DMS53 (cell line): ENCODE results near the gene GNB3.
"Not testable (repeated sequence)": the region's sequence is repeated elsewhere in the genome, so short reads cannot be mapped to it uniquely, and the experiment has no call there.

Experiments
- DNase-seq: peaks from one replicate; lab custom pipeline; 2025; lab: John Stamatoyannopoulos, UW

Gene GNB3

GRCh38 chr12:6883683-6884082 lies 43.0 kb downstream of the GNB3 start:
- DNase-seq: no peak

DNA sequence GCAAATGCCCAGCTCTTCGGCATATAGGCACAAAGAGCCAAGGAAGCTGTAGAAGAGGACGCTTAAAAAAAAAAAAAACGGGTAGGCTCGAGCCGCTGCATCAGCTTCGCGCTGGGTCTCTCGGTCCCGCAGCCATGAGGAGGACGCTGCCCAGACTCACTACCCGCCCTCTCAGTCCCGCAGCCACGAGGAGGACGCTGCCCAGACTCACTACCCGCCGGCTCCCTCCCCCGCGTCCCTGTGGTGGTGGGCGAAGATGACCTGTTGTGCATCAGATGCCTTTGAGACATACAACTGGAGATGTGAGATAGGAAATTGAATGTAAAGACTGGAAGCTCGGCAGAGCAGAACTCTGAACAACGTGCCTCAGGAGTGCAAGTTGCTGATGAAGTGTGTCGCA lies 43.8 kb downstream of the GNB3 start:
- DNase-seq: no peak

DNA sequence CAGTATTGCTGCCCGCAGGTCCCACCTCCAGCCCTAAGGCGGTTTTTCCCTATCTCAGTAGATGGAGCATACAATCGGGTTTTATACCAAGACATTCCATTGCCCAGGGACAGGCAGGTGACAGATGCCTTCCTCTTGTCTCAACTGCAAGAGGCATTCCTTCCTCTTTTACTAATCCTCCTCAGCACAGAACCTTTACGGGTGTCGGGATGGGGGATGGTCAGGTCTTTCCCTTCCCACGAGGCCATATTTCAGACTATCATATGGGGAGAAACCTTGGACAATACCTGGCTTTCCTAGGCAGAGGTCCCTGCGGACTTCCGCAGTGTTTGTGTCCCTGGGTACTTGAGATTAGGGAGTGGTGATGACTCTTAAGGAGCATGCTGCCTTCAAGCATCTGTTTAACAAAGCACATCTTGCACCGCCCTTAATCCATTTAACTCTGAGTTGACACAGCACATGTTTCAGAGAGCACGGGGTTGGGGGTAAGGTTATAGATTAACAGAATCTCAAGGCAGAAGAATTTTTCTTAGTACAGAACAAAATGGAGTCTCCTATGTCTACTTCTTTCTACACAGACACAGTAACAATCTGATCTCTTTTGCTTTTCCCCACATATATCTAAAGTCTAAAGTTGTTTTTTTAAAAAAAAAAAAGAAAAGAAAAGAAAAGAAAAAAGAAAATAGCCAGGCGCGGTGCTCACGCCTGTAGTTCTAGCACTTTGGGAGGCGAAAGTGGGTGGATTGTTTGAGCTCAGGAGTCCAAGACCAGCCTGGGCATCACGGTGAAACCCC lies 45.7 kb downstream of the GNB3 start:
- DNase-seq: not testable (repeated sequence)

GRCh38 chr12:6887460-6887859 lies 46.7 kb downstream of the GNB3 start:
- DNase-seq: no peak

DNA sequence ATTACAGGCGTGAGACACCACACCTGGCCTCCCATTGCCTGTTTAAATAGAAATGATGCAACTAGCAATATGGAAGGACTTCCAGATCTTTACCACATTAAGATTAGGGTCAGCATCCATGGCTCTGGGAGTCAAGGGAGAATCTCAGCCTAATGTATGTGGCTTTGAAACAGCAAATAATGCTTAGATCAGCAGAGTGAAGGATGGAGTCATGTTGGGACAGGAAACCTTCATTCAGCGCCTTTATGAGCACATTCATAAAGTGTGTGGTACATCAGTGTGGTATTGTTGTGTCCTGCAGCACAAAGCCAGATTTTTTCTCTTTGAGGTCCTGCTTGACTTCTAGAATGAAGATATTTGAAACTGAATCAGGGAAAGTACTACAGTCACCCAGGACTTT lies 47.6 kb downstream of the GNB3 start:
- peak; percentile 43 for DNase-seq

DNA sequence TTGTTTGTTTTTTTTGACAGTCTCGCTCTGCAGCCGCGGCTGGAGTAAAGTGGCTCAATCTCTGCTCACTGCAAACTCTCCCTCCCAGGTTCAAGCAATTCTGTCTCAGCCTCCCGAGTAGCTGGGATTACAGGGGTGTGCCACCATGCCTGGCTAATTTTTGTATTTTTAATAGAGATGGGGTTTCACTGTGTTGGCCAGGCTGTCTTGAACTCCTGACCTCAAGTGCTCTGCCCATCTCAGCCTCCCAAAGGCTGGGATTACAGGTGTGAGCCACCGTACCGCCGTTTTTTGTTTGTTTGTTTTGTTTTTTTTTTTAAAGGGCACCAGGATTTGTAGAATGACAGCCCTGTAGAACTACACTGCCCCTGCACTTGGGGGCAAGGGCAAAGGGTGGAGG lies 48.1 kb downstream of the GNB3 start:
- not testable (repeated sequence) for DNase-seq

DNA sequence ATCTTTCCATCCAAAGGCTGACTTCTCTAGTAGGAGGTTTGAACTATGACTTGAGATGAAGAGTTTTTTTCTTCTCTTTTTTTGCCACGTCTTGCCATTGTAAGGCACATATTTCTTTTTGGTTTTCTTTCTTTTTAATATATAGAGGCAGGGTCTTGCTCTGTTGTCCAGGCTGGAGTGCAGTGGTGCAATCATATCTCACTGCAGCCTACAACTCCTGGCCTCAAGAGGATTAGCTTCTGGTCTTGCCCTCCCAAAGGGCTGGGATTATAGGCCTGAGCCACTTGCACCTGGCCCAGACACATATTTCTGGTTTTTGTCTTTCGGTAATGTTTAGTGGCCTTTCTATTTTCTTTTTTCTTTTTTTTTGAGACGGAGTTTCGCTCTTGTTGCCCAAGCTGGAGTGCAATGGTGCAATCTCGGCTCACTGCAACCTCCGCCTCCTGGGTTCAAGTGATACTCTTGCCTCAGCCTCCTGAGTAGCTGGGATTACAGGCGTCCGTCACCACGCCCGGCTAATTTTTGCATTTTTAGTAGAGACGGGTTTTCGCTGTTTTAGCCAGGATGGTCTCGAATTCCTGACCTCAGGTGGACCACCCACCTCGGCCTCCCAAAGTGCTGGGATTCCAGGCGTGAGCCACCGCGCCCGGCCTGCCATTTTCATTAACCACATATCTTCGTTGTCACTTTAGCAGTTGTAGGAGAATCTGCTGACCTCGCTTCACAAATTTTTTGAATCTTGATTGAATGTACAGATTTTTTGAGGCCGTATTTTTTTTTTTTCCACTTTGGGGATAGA lies 49.2 kb downstream of the GNB3 start:
- not testable (repeated sequence) for DNase-seq

- DNase-seq: peak; percentile 100
These were observed 50.3 kb downstream of the GNB3 start for GRCh38 chr12:6890789-6891645.

DNA sequence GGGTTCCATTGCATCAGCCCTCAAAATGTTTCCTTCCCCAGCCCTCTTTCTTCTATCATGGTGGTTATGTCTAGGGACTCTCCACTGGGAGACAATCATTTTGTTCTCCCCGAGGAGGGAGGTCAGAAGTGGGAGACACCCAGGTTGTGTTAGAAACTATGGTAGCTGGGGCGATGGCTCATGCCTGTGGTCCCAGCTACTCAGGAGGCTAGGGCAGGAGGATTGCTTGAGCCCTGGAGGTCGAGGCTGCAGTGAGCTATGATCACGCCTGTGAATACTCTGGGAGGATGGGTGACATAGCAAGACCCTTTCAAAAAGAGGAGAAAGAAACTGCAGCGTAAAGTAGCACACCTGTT lies 50.9 kb downstream of the GNB3 start:
- DNase-seq: no peak

GRCh38 chr12:6892683-6893082 lies 52.0 kb downstream of the GNB3 start:
- DNase-seq: not testable (repeated sequence)

GRCh38 chr12:6894321-6894720 lies 53.6 kb downstream of the GNB3 start:
- no peak for DNase-seq
